WTC11 (cell line): Measurements from ENCODE around the gene IQSEC1. TPM values are rescaled to one million over a fixed set of nuclear protein-coding genes. Genes with fewer than 3 reads are reported as not detected.

ENCODE experiments used
- ATAC-seq: fragments of 200-7000 bp; cut with Tn5 transposase; 2 replicates; pipeline ENCODE4 v1.10.0; 2021; ENCODE audit warnings: mild to moderate bottlenecking, moderate library complexity
- CTCF ChIA-PET: fragments of 300-600 bp; sonication (Branson Sonifier 250); formaldehyde crosslinking; loops from one replicate; lab custom pipeline; 2021; ENCODE audit warnings: antibody characterized with exemption; lab: Charles Lee
- POLR2A ChIA-PET: fragments of 350-600 bp; sonication (Branson Sonifier 250); formaldehyde crosslinking; loops from one replicate; lab custom pipeline; 2021; ENCODE audit warnings: antibody characterized with exemption; lab: Charles Lee
- DNase-seq: peaks from one replicate; pipeline ENCODE4 v3.0.0; 2021; ENCODE audit warnings: low spot score
- H3K27ac Mint-ChIP-seq: 2 replicates; pipeline ENCODE4 v1.8.0; 2021; ENCODE audit warnings: mixed read lengths
- H3K27me3 Mint-ChIP-seq: 2 replicates; pipeline ENCODE4 v1.8.0; 2021; ENCODE audit warnings: low read depth, mild to moderate bottlenecking, moderate library complexity, mixed read lengths
- H3K36me3 Mint-ChIP-seq: 2 replicates; pipeline ENCODE4 v1.8.0; 2021; ENCODE audit warnings: mixed read lengths
- H3K4me1 Mint-ChIP-seq: 2 replicates; pipeline ENCODE4 v1.8.0; 2022; ENCODE audit warnings: mixed read lengths
- H3K4me3 Mint-ChIP-seq: 2 replicates; pipeline ENCODE4 v1.8.0; 2021; ENCODE audit warnings: mild to moderate bottlenecking, moderate library complexity, mixed read lengths
- H3K9me3 Mint-ChIP-seq: 2 replicates; pipeline ENCODE4 v1.8.0; 2021; ENCODE audit warnings: mixed read lengths
- CDX4 ChIP-seq: fragments of 250-450 bp; sonication (Bioruptor Pico); IDR thresholded peaks from 2 replicates; pipeline ENCODE4 v1.9.0; 2021; ENCODE audit warnings: moderate library complexity, mild to moderate bottlenecking, inconsistent platforms, borderline replicate concordance
- CREM ChIP-seq: sonication (generic); formaldehyde crosslinking; IDR thresholded peaks from 2 replicates; pipeline ENCODE4 v1.8.1; 2022; ENCODE audit warnings: mild to moderate bottlenecking, missing genetic modification reagents, moderate library complexity
- EMX1 ChIP-seq: fragments of 250-450 bp; sonication (Bioruptor Pico); IDR thresholded peaks from 2 replicates; pipeline ENCODE4 v1.8.0; 2021; ENCODE audit warnings: mild to moderate bottlenecking
- ESRRA ChIP-seq: sonication (generic); formaldehyde crosslinking; IDR thresholded peaks from 2 replicates; pipeline ENCODE4 v1.8.1; 2022; ENCODE audit warnings: mild to moderate bottlenecking, missing genetic modification reagents, borderline replicate concordance
- ETV6 ChIP-seq: sonication (generic); formaldehyde crosslinking; IDR thresholded peaks from 2 replicates; pipeline ENCODE4 v1.8.1; 2022; ENCODE audit warnings: mild to moderate bottlenecking, missing genetic modification reagents
- FOXP1 ChIP-seq: sonication (generic); formaldehyde crosslinking; IDR thresholded peaks from 2 replicates; pipeline ENCODE4 v1.8.0; 2022; ENCODE audit warnings: missing genetic modification reagents, mild to moderate bottlenecking, moderate library complexity, borderline replicate concordance
- NR1H2 ChIP-seq: sonication (generic); formaldehyde crosslinking; IDR thresholded peaks from 2 replicates; pipeline ENCODE4 v1.9.0; 2021; ENCODE audit warnings: mild to moderate bottlenecking, moderate library complexity, missing genetic modification reagents
- TCF7 ChIP-seq: sonication (generic); formaldehyde crosslinking; IDR thresholded peaks from 2 replicates; pipeline ENCODE4 v1.8.0; 2022; ENCODE audit warnings: mild to moderate bottlenecking, low read depth, missing genetic modification reagents, moderate library complexity
- USF2 ChIP-seq: sonication (generic); formaldehyde crosslinking; IDR thresholded peaks from 2 replicates; pipeline ENCODE4 v1.8.1; 2023; ENCODE audit warnings: mild to moderate bottlenecking, missing genetic modification reagents, moderate library complexity
- ZNF121 ChIP-seq: sonication (generic); formaldehyde crosslinking; IDR thresholded peaks from 2 replicates; pipeline ENCODE4 v1.8.0; 2023; ENCODE audit warnings: missing genetic modification reagents
- ZNF416 ChIP-seq: fragments of 250-450 bp; sonication (Bioruptor Pico); IDR thresholded peaks from 2 replicates; pipeline ENCODE4 v1.9.0; 2021; ENCODE audit warnings: mild to moderate bottlenecking, inconsistent platforms
- total RNA-seq: library from RNA; stranded (reverse); gene quantifications from 3 replicates; pipeline ENCODE4 v1.2.3, GENCODE V29; 2021
- TF ChIP-seq, protein P1 (sequence below): sonication (generic); formaldehyde crosslinking; IDR thresholded peaks from 2 replicates; pipeline ENCODE4 v1.8.0; 2022; ENCODE audit warnings: missing genetic modification reagents
- TF ChIP-seq, protein P2 (sequence below): fragments of 250-450 bp; sonication (Bioruptor Pico); conservative IDR thresholded peaks from 2 replicates; pipeline ENCODE4 v1.9.0; 2021; ENCODE audit warnings: mild to moderate bottlenecking
- TF ChIP-seq, protein P3 (sequence below): sonication (generic); formaldehyde crosslinking; IDR thresholded peaks from 2 replicates; pipeline ENCODE4 v1.8.0; 2023; ENCODE audit warnings: missing genetic modification reagents, mild to moderate bottlenecking, borderline replicate concordance

Gene IQSEC1
- total RNA-seq, 1 experiment from 2014 or later = 35.0 TPM

DNA sequence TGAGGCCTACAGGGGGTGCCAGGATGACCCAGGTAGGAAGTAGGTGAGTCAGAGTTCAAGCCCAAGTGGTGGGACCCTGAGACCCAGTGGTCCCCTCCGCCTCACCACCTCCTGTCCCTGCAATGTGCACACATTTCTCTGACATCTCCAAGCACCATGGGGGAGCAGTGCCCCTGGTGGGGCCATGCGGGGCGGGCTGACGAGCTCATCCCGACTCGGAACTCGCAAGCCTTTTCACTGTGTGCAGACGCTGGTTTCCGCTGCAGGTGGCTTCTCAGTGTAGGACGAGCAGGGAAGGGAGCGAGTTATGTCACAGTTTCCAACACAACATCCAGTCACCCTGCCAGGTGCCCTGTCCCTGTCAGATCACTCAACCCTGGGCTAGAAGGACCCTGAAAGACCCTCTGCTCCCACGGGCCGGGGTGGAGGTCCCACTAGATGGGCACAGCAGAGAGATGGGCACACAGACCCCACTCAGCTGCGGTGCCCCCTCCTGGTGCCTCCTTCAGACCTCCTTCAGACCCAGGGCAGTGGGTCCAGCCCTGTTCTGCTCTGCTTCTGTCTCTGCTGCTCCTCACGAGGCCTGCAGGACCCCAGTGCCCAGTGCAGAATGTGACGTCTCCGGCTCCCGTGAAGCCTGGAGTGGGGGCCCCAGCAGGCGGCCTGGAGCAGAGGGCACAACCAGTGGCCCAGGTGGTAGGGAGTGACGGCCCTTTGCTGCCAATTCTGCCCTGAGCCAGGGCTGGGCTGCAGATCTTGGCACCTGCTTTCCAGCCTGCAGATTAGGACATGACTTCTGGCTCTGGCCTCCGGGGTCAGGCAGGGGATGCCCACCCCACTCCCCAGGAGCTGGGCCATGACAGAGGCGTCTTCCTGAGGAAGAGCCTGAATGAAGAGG is 129.9 kb downstream of the IQSEC1 start (continued):
- TF ChIP-seq, protein P1, sequence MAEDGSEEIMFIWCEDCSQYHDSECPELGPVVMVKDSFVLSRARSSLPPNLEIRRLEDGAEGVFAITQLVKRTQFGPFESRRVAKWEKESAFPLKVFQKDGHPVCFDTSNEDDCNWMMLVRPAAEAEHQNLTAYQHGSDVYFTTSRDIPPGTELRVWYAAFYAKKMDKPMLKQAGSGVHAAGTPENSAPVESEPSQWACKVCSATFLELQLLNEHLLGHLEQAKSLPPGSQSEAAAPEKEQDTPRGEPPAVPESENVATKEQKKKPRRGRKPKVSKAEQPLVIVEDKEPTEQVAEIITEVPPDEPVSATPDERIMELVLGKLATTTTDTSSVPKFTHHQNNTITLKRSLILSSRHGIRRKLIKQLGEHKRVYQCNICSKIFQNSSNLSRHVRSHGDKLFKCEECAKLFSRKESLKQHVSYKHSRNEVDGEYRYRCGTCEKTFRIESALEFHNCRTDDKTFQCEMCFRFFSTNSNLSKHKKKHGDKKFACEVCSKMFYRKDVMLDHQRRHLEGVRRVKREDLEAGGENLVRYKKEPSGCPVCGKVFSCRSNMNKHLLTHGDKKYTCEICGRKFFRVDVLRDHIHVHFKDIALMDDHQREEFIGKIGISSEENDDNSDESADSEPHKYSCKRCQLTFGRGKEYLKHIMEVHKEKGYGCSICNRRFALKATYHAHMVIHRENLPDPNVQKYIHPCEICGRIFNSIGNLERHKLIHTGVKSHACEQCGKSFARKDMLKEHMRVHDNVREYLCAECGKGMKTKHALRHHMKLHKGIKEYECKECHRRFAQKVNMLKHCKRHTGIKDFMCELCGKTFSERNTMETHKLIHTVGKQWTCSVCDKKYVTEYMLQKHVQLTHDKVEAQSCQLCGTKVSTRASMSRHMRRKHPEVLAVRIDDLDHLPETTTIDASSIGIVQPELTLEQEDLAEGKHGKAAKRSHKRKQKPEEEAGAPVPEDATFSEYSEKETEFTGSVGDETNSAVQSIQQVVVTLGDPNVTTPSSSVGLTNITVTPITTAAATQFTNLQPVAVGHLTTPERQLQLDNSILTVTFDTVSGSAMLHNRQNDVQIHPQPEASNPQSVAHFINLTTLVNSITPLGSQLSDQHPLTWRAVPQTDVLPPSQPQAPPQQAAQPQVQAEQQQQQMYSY = no peak

DNA sequence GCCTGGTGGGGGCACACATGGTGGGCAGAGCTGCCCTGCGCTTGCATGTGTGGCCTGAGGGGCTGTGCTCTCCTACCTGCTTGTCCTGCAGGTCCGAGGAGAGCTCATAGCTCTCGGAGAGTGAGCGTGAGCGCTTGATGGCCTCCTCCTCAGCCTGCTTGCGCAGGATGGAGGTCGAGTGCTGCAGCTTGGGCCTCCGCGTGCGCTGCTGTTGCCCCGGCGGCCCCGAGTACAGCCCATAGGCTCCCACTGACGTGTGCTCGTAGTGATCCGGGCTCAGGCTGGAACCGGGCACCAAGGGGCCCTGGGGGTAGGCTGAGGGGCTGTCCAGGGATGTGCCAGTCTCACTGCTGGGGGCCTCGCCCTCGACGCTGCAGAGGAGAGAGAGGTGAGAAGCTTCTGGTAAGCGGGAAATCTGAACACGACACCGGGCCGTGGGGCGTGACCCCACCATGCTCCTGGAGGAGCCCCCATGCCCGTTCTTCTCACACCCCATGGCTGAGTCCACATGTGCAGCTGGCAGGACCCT is 131.7 kb downstream of the IQSEC1 start:
- peaks cover 12% of the 10 kb centered on the region for H3K4me1 Mint-ChIP-seq
- ATAC-seq = no peak
- no peak for DNase-seq
- H3K36me3 Mint-ChIP-seq = no peaks in the 10 kb centered on the region
- ChIA-PET POLR2A (no interaction called here), CTCF (interaction anchor here (0.6 to 0.9 kb wide), 2 partner anchors 43 to 54 kb away, joined by 3 read pairs; no protein-coding TSS in a partner anchor)
- no peaks in the 10 kb centered on the region for H3K27me3 Mint-ChIP-seq
- H3K27ac Mint-ChIP-seq = no peak overlapping the region
- TF ChIP-seq ZNF416 (CRISPR knock-in tag) (no peak), FOXP1 (CRISPR knock-in tag) (0 out of 2 replicates have a peak, but pooled peaks have one; percentile 36), TCF7 (no peak), CREM (CRISPR knock-in tag) (no peak)
- TF ChIP-seq, all 79 proteins: peak for 1
- H3K9me3 Mint-ChIP-seq = no peaks in the 10 kb centered on the region
- no peak overlapping the region for H3K4me3 Mint-ChIP-seq

GRCh38 chr3:12940854-12941253 is 132.4 kb downstream of the IQSEC1 start:
- no peak for DNase-seq

DNA sequence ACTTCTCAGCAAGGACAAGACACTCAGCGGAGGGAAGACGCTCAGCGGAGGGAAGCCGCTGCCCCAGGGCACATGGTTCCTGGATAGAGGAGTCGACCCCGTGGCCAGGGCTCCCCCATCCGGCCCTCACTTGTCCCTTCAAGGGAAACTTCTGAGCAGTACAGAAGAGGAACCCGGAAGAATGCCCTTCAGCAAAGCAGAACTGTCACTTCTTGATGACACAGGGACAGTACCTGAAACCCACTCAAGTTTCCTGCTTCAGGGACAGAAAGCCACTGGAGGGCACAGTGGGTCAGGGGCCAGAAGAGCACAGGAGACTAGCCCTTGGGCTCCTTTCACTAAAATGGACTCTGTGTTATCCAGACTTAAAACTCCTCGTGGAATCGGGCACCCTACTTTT is 134.1 kb downstream of the IQSEC1 start:
- ChIA-PET POLR2A (no interaction called here), CTCF (interaction anchor here (1.2 to 2.1 kb wide), 3 partner anchors 9 to 71 kb away, joined by 3 to 7 read pairs (median 4); no protein-coding TSS in a partner anchor)
- Mint-ChIP-seq H3K27ac (no peak overlapping the region), H3K9me3 (no peaks in the 10 kb centered on the region), H3K27me3 (no peaks in the 10 kb centered on the region), H3K36me3 (no peaks in the 10 kb centered on the region), H3K4me3 (no peak overlapping the region), H3K4me1 (0 out of 2 replicates have a peak, but pooled peaks cover under 1% of the 10 kb centered on the region)
- DNase-seq (no peak), ATAC-seq (no peak)
- TF ChIP-seq ETV6 (CRISPR knock-in tag) (no peak), ZNF121 (CRISPR knock-in tag) (no peak), NR1H2 (CRISPR knock-in tag) (no peak), ESRRA (no peak), USF2 (CRISPR knock-in tag) (no peak), EMX1 (CRISPR knock-in tag) (no peak)
- TF ChIP-seq, protein P2, sequence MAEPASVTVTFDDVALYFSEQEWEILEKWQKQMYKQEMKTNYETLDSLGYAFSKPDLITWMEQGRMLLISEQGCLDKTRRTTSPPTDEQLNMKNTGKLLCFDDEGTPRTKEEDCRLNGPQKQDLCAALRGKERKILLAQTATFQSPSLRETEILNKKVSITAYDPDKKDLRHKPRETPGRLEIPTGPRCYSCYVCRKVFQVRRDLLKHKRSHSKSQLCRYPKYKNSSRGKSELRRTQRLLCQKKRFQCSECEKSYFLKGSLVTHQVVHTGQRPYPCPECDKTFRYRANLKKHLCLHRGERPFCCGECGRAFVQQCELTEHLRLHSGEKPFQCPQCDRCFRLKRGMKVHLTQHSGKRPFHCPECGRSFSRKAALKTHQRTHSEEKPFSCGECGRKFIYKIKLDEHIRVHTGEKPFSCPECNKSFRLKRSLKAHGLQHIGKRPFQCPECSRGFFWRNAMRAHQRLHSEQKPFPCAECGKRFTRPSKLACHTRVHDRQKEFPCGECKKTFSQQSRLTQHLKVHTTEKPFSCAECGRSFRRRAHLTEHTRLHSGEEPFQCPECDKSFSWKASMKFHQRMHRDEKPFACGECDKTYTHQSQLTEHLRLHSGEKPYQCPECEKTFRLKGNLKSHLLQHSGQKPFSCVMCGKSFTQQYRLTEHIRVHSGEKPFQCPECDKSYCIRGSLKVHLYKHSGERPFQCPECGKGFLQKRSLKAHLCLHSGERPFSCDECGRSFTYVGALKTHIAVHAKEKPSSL (CRISPR knock-in tag) = no peak
- TF ChIP-seq, protein P3, sequence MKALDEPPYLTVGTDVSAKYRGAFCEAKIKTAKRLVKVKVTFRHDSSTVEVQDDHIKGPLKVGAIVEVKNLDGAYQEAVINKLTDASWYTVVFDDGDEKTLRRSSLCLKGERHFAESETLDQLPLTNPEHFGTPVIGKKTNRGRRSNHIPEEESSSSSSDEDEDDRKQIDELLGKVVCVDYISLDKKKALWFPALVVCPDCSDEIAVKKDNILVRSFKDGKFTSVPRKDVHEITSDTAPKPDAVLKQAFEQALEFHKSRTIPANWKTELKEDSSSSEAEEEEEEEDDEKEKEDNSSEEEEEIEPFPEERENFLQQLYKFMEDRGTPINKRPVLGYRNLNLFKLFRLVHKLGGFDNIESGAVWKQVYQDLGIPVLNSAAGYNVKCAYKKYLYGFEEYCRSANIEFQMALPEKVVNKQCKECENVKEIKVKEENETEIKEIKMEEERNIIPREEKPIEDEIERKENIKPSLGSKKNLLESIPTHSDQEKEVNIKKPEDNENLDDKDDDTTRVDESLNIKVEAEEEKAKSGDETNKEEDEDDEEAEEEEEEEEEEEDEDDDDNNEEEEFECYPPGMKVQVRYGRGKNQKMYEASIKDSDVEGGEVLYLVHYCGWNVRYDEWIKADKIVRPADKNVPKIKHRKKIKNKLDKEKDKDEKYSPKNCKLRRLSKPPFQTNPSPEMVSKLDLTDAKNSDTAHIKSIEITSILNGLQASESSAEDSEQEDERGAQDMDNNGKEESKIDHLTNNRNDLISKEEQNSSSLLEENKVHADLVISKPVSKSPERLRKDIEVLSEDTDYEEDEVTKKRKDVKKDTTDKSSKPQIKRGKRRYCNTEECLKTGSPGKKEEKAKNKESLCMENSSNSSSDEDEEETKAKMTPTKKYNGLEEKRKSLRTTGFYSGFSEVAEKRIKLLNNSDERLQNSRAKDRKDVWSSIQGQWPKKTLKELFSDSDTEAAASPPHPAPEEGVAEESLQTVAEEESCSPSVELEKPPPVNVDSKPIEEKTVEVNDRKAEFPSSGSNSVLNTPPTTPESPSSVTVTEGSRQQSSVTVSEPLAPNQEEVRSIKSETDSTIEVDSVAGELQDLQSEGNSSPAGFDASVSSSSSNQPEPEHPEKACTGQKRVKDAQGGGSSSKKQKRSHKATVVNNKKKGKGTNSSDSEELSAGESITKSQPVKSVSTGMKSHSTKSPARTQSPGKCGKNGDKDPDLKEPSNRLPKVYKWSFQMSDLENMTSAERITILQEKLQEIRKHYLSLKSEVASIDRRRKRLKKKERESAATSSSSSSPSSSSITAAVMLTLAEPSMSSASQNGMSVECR (CRISPR knock-in tag) = no peak

More at GRCh38 chr3:12940854-12941253, 132.4 kb downstream of the IQSEC1 start:
- Mint-ChIP-seq H3K27ac (no peak overlapping the region; the same call in 1 of the 2 replicates), H3K4me1 (peaks cover 12% of the 10 kb centered on the region), H3K4me3 (no peak overlapping the region), H3K36me3 (no peaks in the 10 kb centered on the region), H3K27me3 (no peaks in the 10 kb centered on the region), H3K9me3 (no peaks in the 10 kb centered on the region)
- TF ChIP-seq CDX4 (CRISPR knock-in tag) = no peak
- POLR2A ChIA-PET = no interaction called here
- ATAC-seq = no peak
- CTCF ChIA-PET = interaction anchor here (1.3 to 2.1 kb wide), 2 partner anchors 44 to 54 kb away, joined by 3 to 7 read pairs; no protein-coding TSS in a partner anchor
